Transverse colon (tissue), 4 donors: ENCODE results near the gene CTRL. TPM values are rescaled to one million over a fixed set of nuclear protein-coding genes. Genes with fewer than 3 reads are reported as not detected.

Experiments used
- DNase-seq: peaks from one replicate; pipeline ENCODE4 v3.0.0-alpha.2; 2019
- H3K27ac ChIP-seq, 4 donors: fragments of 200-600 bp; sonication (generic); 2 replicates each; pipeline ENCODE4 v1.5.1; 2016 to 2018; ENCODE audit warnings: inconsistent platforms in 4 of 4
- H3K27me3 ChIP-seq: fragments of 200-600 bp; sonication (generic); 2 replicates; pipeline ENCODE4 v1.5.1; 2017; ENCODE audit warnings: inconsistent platforms
- H3K36me3 ChIP-seq, 4 donors: fragments of 200-600 bp; sonication (generic); 2 replicates each; pipeline ENCODE4 v1.5.1; 2017 to 2019; ENCODE audit warnings: inconsistent platforms in 4 of 4
- H3K4me1 ChIP-seq, 4 donors: fragments of 200-600 bp; sonication (generic); 2 replicates each; pipeline ENCODE4 v1.5.1; 2017 to 2020; ENCODE audit warnings: inconsistent platforms in 4 of 4
- H3K4me3 ChIP-seq, 4 donors: fragments of 200-600 bp; sonication (generic); 1 replicate in 1 of 4; 2 replicates in 3 of 4; pipeline versions ENCODE4 v1.5.1 to v1.6.1; 2017 to 2019; ENCODE audit warnings: inconsistent platforms in 4 of 4
- H3K9me3 ChIP-seq, 2 donors: fragments of 200-600 bp; sonication (generic); 2 replicates each; pipeline ENCODE4 v1.5.1; 2017 to 2019; ENCODE audit warnings: inconsistent platforms in 2 of 2
- EP300 ChIP-seq: sonication (generic); formaldehyde crosslinking; IDR thresholded peaks from one replicate; pipeline ENCODE4 v1.6.1; 2017; ENCODE audit warnings: antibody characterized with exemption, low read depth
- POLR2A ChIP-seq: fragments of 450-650 bp; IDR thresholded peaks from one replicate; pipeline ENCODE4 v1.6.1; 2016; ENCODE audit warnings: antibody characterized with exemption, mild to moderate bottlenecking, moderate library complexity
- POLR2AphosphoS5 ChIP-seq, 3 donors: sonication (generic); formaldehyde crosslinking; IDR thresholded peaks; one replicate each; pipeline ENCODE4 v1.6.1; 2016; ENCODE audit warnings: antibody characterized with exemption in 3 of 3
- WGBS, 2 donors: methylation state at CpG; one replicate each; pipeline ENCODE4 v1.1.5; 2018; ENCODE audit warnings: low coverage in 1 of 2; 5-methylcytosine and 5-hydroxymethylcytosine counted together
- in situ Hi-C, 4 donors: fragments of 200-750 bp; cut with MboI; loops; one replicate each; pipeline versions ENCODE4 v1.15.0 to v1.15.1; 2017; ENCODE audit warnings: low sequenced_read_pairs in 3 of 4, low pct_ligation_motif_present in 1 of 4, low pct_unique_long_range_greater_than_20kb in 1 of 4
- intact Hi-C: fragments of 100-400 bp; cut with DNase I; formaldehyde crosslinking; loops from one replicate; pipeline ENCODE4 v1.15.1; 2023; ENCODE audit warnings: low total_unique reads
- total RNA-seq, 4 donors: library from RNA; depleted of rRNA; stranded (reverse); fragments of >200 nt; gene quantifications; one replicate each; pipeline ENCODE4 v1.1.0, GENCODE V29; 2016
- TF ChIP-seq, protein P1 (sequence below), 5 experiments: fragments of 200-600 bp in 3 of 5; fragments of 450-650 bp in 2 of 5; sonication (generic) in 3 of 5; IDR thresholded peaks; 1 replicate in 2 of 5; 2 replicates in 3 of 5; pipeline ENCODE4 v1.5.1; 2016 to 2017; ENCODE audit warnings: antibody characterized with exemption in 5 of 5, inconsistent platforms in 3 of 5, mild to moderate bottlenecking in 2 of 5, moderate library complexity in 1 of 5

The CTRL gene
- total RNA-seq, 4 donors from 2014 or later: 1.6 to 2.1 (median 1.6) TPM; not detected in 1

DNA sequence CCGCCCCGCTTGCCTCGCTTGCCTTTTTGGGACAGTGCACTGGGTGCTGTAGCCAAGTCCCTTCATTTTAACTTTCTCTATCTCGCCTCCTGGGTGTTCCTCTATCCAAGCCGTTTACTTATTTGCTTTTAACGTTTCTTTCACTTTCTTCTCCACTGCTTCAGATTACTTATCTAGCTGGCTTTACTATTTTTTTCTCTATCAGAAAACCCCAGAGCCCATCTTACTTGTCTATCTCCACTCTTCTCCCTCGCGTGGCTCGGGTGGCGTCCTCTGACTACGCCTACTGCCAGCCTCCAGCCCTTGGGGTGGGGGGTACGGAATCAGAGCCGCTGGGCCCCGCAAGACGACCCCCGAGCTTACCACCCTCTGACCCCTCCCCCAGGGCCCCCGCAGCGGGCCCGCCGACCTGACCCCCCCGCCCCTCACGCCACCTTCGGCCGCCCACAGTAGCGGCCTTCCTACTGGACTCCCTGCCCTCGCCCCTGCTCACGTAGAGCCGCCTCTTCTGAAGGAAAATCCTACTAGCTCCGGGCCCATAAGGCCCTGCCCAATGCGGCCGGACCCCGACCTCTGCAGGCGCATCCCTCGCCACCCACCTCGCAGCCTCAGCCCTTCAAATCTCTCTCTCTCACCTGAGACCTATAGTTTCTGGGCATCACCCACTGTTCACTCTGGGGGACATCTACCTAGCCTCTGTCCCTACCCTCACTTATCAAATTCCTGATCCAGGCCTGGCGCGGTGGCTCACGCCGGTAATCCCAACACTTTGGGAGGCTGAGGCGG is 37.8 kb upstream of the CTRL start:
- H3K27me3 ChIP-seq: peaks cover 22% of the 10 kb centered on the region
- WGBS, 2 donors: 7 to 43% methylated on average over 15 to 36 of the region's 40 CpGs
- DNase-seq: no peak
- peak overlapping the region; percentile 39 to 81 (median 62) for H3K4me3 ChIP-seq
- in situ Hi-C loops (no loop called here), intact Hi-C loops (loop anchor here (5.0 kb wide), 1 partner anchor 1678 kb away; no protein-coding TSS in a partner anchor)
- H3K9me3 ChIP-seq: no peaks in the 10 kb centered on the region
- H3K27ac ChIP-seq: peak overlapping the region; percentile 90 to 95 (median 94)
- no peak for TF ChIP-seq POLR2AphosphoS5 (IDR thresholded peaks at IDR 0.05)
- no peak for TF ChIP-seq EP300
- TF ChIP-seq, protein P1, sequence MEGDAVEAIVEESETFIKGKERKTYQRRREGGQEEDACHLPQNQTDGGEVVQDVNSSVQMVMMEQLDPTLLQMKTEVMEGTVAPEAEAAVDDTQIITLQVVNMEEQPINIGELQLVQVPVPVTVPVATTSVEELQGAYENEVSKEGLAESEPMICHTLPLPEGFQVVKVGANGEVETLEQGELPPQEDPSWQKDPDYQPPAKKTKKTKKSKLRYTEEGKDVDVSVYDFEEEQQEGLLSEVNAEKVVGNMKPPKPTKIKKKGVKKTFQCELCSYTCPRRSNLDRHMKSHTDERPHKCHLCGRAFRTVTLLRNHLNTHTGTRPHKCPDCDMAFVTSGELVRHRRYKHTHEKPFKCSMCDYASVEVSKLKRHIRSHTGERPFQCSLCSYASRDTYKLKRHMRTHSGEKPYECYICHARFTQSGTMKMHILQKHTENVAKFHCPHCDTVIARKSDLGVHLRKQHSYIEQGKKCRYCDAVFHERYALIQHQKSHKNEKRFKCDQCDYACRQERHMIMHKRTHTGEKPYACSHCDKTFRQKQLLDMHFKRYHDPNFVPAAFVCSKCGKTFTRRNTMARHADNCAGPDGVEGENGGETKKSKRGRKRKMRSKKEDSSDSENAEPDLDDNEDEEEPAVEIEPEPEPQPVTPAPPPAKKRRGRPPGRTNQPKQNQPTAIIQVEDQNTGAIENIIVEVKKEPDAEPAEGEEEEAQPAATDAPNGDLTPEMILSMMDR (IDR thresholded peaks at IDR 0.05): no peak
- TF ChIP-seq POLR2A: no peak
- H3K4me1 ChIP-seq: peaks cover 12 to 27% (median 21%) of the 10 kb centered on the region in 4 donors
- H3K36me3 ChIP-seq: no peaks in the 10 kb centered on the region

DNA sequence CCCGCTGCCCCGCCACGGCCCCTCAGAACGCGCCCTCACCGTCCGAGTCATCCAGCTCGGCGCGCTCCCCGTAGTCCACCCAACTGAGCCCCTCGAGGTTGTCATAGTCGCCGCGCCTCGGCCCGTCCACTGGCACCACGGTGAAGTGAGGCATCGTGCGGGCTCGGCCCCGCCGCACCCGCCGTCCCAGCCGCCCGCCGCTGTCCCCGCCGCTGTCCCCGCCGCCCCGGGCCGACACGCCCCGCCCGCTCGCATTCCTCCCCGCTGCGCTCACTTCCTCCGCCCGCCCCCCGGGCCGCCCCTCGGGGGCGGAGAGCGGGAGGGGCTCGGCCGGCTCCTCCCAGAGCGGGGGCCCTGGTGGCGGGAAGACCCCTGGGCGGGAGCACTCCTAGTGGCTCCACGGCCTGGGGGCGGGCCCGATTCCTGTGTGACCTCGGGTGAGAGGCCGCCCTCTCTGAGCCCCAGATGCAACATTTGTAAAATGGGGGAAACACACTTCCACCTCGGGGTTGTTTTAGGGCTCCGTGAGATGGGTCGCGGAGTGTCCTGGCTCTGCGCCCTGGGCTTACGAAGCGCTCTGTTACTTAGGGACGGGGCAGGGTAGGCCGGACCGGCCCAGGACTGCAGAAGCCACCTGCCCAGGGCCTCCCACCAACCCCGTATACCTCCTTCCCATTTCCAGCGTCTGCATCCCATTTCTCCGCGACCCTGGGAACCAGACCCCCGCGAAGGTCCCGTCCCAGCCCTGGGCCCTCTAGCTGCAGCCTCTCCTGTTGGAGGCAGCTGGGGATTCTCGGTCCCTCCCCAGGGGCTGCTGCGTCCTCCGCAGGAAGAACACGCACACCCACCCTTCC is 37.0 kb upstream of the CTRL start, which contains the start of gene SLC12A4:
TSS of gene SLC12A4 (minus strand) at position 238 of the 854 bp plus-strand sequence. CDS start at position 154, 84 bp downstream.
- Histone ChIP-seq H3K4me1 (peaks cover 12 to 34% (median 21%) of the 10 kb centered on the region in 4 donors), H3K4me3 (peak within 1 kb of the TSS; percentile 52 to 82 (median 76)), H3K36me3 (no peaks in the 10 kb centered on the region), H3K9me3 (no peaks in the 10 kb centered on the region), H3K27me3 (peaks cover 22% of the 10 kb centered on the region), H3K27ac (peak within 1 kb of the TSS; percentile 90 to 95 (median 94))
- peak; percentile 85 for DNase-seq
- peak; percentile 55 for TF ChIP-seq POLR2A
- peak; percentile 71 to 85 (median 77) for TF ChIP-seq POLR2AphosphoS5 (IDR thresholded peaks at IDR 0.05)
- no peak for TF ChIP-seq EP300
- intact Hi-C loops: no loop called here
- WGBS, 2 donors: 1% methylated on average over 58 of the region's 78 CpGs; no CpG with 5 or more reads in 1 of the 2 donors
- in situ Hi-C loops: no loop called here

DNA sequence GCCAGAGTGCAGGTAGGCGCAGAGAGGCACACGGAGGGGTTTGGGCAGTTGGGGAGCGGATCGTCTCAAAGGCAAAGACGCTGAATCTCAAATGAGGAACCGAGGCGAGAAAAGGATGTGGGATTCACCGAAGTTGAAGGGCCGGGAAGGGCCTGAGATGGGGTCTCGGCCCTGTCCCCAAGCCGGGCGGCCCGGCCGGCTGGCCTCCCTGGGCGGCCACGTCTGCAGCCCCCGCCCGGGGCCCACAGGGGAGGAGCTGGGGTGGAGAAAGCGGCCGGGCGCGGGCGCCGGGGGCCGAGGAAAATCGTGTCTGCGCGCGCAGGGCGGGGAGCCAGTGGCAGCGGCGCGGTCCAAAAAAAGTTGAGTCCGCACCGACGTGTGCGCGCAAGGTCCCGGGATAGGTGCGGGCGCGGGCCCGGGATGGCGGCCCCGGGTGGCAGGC is 36.3 kb upstream of the CTRL start:
- intact Hi-C loops: no loop called here
- H3K4me1 ChIP-seq: peaks cover 15 to 40% (median 22%) of the 10 kb centered on the region in 4 donors

More for the DNA sequence above, 36.3 kb upstream of the CTRL start:
- WGBS, 2 donors: 4% methylated on average over 45 of the region's 45 CpGs; no CpG with 5 or more reads in 1 of the 2 donors
- TF ChIP-seq POLR2AphosphoS5 (IDR thresholded peaks at IDR 0.05) (no peak), POLR2A (no peak), EP300 (no peak)
- TF ChIP-seq, protein P1 (IDR thresholded peaks at IDR 0.05): no peak
- Histone ChIP-seq H3K27me3 (peaks cover 22% of the 10 kb centered on the region), H3K4me3 (peak overlapping the region; percentile 52 to 82 (median 76)), H3K27ac (peak overlapping the region; percentile 90 to 95 (median 94)), H3K9me3 (no peaks in the 10 kb centered on the region), H3K36me3 (no peaks in the 10 kb centered on the region)
- DNase-seq: peak; percentile 44
- in situ Hi-C loops: no loop called here
